GM10248 (cell line): ENCODE measurements around the gene CDK12.
"Not testable (repeated sequence)": the region's sequence is repeated elsewhere in the genome, so short reads cannot be mapped to it uniquely, and the experiment has no call there.

Experiments
- CTCF ChIA-PET: fragments of 300-600 bp; sonication (Branson Sonifier 250); formaldehyde crosslinking; extraction: SDS; loops from one replicate; lab custom pipeline; 2021; ENCODE audit warnings: antibody characterized with exemption; lab: Yijun Ruan, JAX
- POLR2A ChIA-PET: fragments of 350-650 bp; sonication (Branson Sonifier 250); formaldehyde crosslinking; extraction: SDS; loops from one replicate; lab custom pipeline; 2020; ENCODE audit warnings: antibody characterized with exemption; lab: Yijun Ruan, JAX
- DNase-seq: peaks from one replicate; pipeline ENCODE4 v3.0.0; 2012; ENCODE audit errors: extremely low spot score
- CTCF ChIP-seq: IDR thresholded peaks from 2 replicates; pipeline ENCODE4 v1.5.1; 2012; ENCODE audit warnings: mild to moderate bottlenecking, low read depth; ENCODE audit errors: extremely low read depth, missing control alignments, control extremely low read depth

The CDK12 gene

GRCh38 chr17:39450051-39450450 is 11.2 kb upstream of the CDK12 start:
- ChIA-PET CTCF (no interaction called here), POLR2A (interaction anchor here (1.6 kb wide), 1 partner anchor 12 kb away, joined by 23 read pairs; the partner anchor contains the start of gene CDK12)
- TF ChIP-seq CTCF = no peak
- no peak for DNase-seq

GRCh38 chr17:39450847-39451581 is 10.3 kb upstream of the CDK12 start, which contains the start of gene MED1:
TSS of gene MED1 (minus strand) at chr17:39451263. CDS start at chr17:39451062, 201 bp downstream.
- POLR2A ChIA-PET = interaction anchor here (0.6 to 1.6 kb wide), 4 partner anchors 11 to 640 kb away, joined by 3 to 23 read pairs (median 6); partner anchors contain the start of gene CDK12
- CTCF ChIA-PET = interaction anchor here (0.7 to 1.0 kb wide), 3 partner anchors 11 to 179 kb away, joined by 3 to 4 read pairs (median 3); partner anchors contain the start of gene CDK12
- no peak for TF ChIP-seq CTCF
- peak; percentile 98 for DNase-seq

GRCh38 chr17:39455919-39456318 is 5.4 kb upstream of the CDK12 start:
- DNase-seq = no peak
- TF ChIP-seq CTCF = no peak

GRCh38 chr17:39461926-39462569 is 762 bp downstream of the CDK12 start:
- POLR2A ChIA-PET = interaction anchor here (0.6 to 2.2 kb wide), 8 partner anchors 9 to 26 kb away, joined by 3 to 23 read pairs (median 6); partner anchors contain the start of gene MED1
- DNase-seq = no peak
- CTCF ChIA-PET = interaction anchor here (1.0 to 3.0 kb wide), 3 partner anchors 11 to 19 kb away, joined by 3 to 9 read pairs (median 4); partner anchors contain the start of gene MED1

More at GRCh38 chr17:39455919-39456318, 5.4 kb upstream of the CDK12 start:
- ChIA-PET POLR2A (no interaction called here), CTCF (no interaction called here)

GRCh38 chr17:39462631-39463375 is 1.5 kb downstream of the CDK12 start:
- POLR2A ChIA-PET = interaction anchor here (0.6 to 2.2 kb wide), 6 partner anchors 10 to 22 kb away, joined by 3 to 23 read pairs (median 7); partner anchors contain the start of gene MED1
- DNase-seq = no peak
- no peak for TF ChIP-seq CTCF
- CTCF ChIA-PET = interaction anchor here (1.3 to 3.0 kb wide), 2 partner anchors 11 to 18 kb away, joined by 3 to 9 read pairs; no protein-coding TSS in a partner anchor

More at GRCh38 chr17:39461926-39462569, 762 bp downstream of the CDK12 start:
- no peak for TF ChIP-seq CTCF

- DNase-seq = not testable (repeated sequence)
- POLR2A ChIA-PET = interaction anchor here (0.7 kb wide), 1 partner anchor 593 kb away, joined by 3 read pairs; no protein-coding TSS in a partner anchor
- CTCF ChIA-PET = interaction anchor here (2.0 kb wide), 1 partner anchor 83 kb away, joined by 5 read pairs; no protein-coding TSS in a partner anchor
Observed at GRCh38 chr17:39464639-39465181, 3.4 kb downstream of the CDK12 start.

GRCh38 chr17:39468610-39469009 is 7.3 kb downstream of the CDK12 start:
- POLR2A ChIA-PET, CTCF ChIA-PET, DNase-seq: not testable (repeated sequence)
